Measurements from ENCODE around the gene RERG. TPM values are rescaled to one million over a fixed set of nuclear protein-coding genes. Genes with fewer than 3 reads are reported as not detected.

Gene RERG
- total RNA-seq, 1 experiment from 2014 or later: not detected

GRCh38 chr12:15256761-15257160 is 35.5 kb upstream of the RERG start:
- Histone ChIP-seq H3K4me1 (no peaks in the 10 kb centered on the region), H3K4me3 (ENCODE audit: low read depth, low read length) (no peak overlapping the region), H3K36me3 (ENCODE audit: control insufficient read depth, insufficient read depth, low read length) (no peaks in the 10 kb centered on the region), H3K9me3 (0 out of 2 replicates have a peak, but pooled peaks cover 5% of the 10 kb centered on the region), H3K27me3 (replicated peaks; ENCODE audit: control insufficient read depth, insufficient read depth, low read length) (no peaks in the 10 kb centered on the region)
- BruUV-seq (replicated peaks): no TSS peak
- DNase-seq: no peak
- POLR2A ChIA-PET: no interaction called here
- no peaks in the 10 kb centered on the region for H3K27me3 Mint-ChIP-seq (ENCODE audit: insufficient read depth, unreplicated experiment)
- TF ChIP-seq CTCF (IDR thresholded peaks at IDR 0.05; ENCODE audit: insufficient read depth in 1 of 2, low read depth in 1 of 2, low read length in 1 of 2, severe bottlenecking in 1 of 2, unreplicated experiment in 1 of 2): no peak
- no peak overlapping the region for H3K27ac Mint-ChIP-seq (ENCODE audit: unreplicated experiment)
- H3K36me3 Mint-ChIP-seq (ENCODE audit: insufficient read depth, unreplicated experiment): no peaks in the 10 kb centered on the region
- no peaks in the 10 kb centered on the region for H3K4me1 Mint-ChIP-seq (ENCODE audit: low read depth, unreplicated experiment)
- H3K9me3 Mint-ChIP-seq (ENCODE audit: unreplicated experiment): no peaks in the 10 kb centered on the region
- intact Hi-C loops (cut with micrococcal nuclease; ENCODE audit: unreplicated experiment): no loop called here
- no peak overlapping the region for H3K4me3 Mint-ChIP-seq (ENCODE audit: unreplicated experiment)
- CTCF ChIA-PET: no interaction called here

- intact Hi-C loops (cut with micrococcal nuclease; ENCODE audit: unreplicated experiment): no loop called here
These were observed 32.8 kb upstream of the RERG start for GRCh38 chr12:15253990-15254389.

GRCh38 chr12:15244926-15245325 is 23.7 kb upstream of the RERG start:
- H3K4me1 ChIP-seq: no peaks in the 10 kb centered on the region
- Mint-ChIP-seq H3K4me1 (ENCODE audit: low read depth, unreplicated experiment) (no peaks in the 10 kb centered on the region), H3K9me3 (ENCODE audit: unreplicated experiment) (peaks cover 26% of the 10 kb centered on the region), H3K36me3 (ENCODE audit: insufficient read depth, unreplicated experiment) (no peaks in the 10 kb centered on the region), H3K4me3 (ENCODE audit: unreplicated experiment) (no peak overlapping the region), H3K27ac (ENCODE audit: unreplicated experiment) (no peak overlapping the region), H3K27me3 (ENCODE audit: insufficient read depth, unreplicated experiment) (peaks cover 23% of the 10 kb centered on the region)
- ChIA-PET POLR2A (no interaction called here), CTCF (no interaction called here)
- intact Hi-C loops (cut with micrococcal nuclease; ENCODE audit: unreplicated experiment): no loop called here
- H3K4me3 ChIP-seq (ENCODE audit: low read depth, low read length): no peak overlapping the region
- no peaks in the 10 kb centered on the region; the same call in 1 of the 2 replicates for H3K9me3 ChIP-seq
- H3K36me3 ChIP-seq (ENCODE audit: control insufficient read depth, insufficient read depth, low read length): no peaks in the 10 kb centered on the region
- DNase-seq: no peak
- no peak for TF ChIP-seq CTCF (IDR thresholded peaks at IDR 0.05; ENCODE audit: insufficient read depth in 1 of 2, low read depth in 1 of 2, low read length in 1 of 2, severe bottlenecking in 1 of 2, unreplicated experiment in 1 of 2)
- no TSS peak for BruUV-seq (replicated peaks)
- H3K27me3 ChIP-seq (replicated peaks; ENCODE audit: control insufficient read depth, insufficient read depth, low read length): no peaks in the 10 kb centered on the region

More at GRCh38 chr12:15253990-15254389, 32.8 kb upstream of the RERG start:
- no peak for DNase-seq
- no peaks in the 10 kb centered on the region for H3K27me3 ChIP-seq (replicated peaks; ENCODE audit: control insufficient read depth, insufficient read depth, low read length)
- H3K9me3 Mint-ChIP-seq (ENCODE audit: unreplicated experiment): peaks cover 2% of the 10 kb centered on the region
- POLR2A ChIA-PET: no interaction called here
- H3K4me1 Mint-ChIP-seq (ENCODE audit: low read depth, unreplicated experiment): no peaks in the 10 kb centered on the region
- H3K27me3 Mint-ChIP-seq (ENCODE audit: insufficient read depth, unreplicated experiment): peaks cover 3% of the 10 kb centered on the region
- H3K36me3 ChIP-seq (ENCODE audit: control insufficient read depth, insufficient read depth, low read length): no peaks in the 10 kb centered on the region
- BruUV-seq (replicated peaks): no TSS peak
- no peak for TF ChIP-seq CTCF (IDR thresholded peaks at IDR 0.05; ENCODE audit: insufficient read depth in 1 of 2, low read depth in 1 of 2, low read length in 1 of 2, severe bottlenecking in 1 of 2, unreplicated experiment in 1 of 2)
- H3K4me3 ChIP-seq (ENCODE audit: low read depth, low read length): no peak overlapping the region
- H3K36me3 Mint-ChIP-seq (ENCODE audit: insufficient read depth, unreplicated experiment): no peaks in the 10 kb centered on the region
- no peaks in the 10 kb centered on the region for H3K4me1 ChIP-seq
- CTCF ChIA-PET: no interaction called here
- H3K4me3 Mint-ChIP-seq (ENCODE audit: unreplicated experiment): no peak overlapping the region
- H3K9me3 ChIP-seq: peaks cover 5% of the 10 kb centered on the region; the same call in 1 of the 2 replicates
- no peak overlapping the region for H3K27ac Mint-ChIP-seq (ENCODE audit: unreplicated experiment)

Measured in Caco-2 (cell line).